ENCODE results near the gene RACK1.

RACK1 gene

DNA sequence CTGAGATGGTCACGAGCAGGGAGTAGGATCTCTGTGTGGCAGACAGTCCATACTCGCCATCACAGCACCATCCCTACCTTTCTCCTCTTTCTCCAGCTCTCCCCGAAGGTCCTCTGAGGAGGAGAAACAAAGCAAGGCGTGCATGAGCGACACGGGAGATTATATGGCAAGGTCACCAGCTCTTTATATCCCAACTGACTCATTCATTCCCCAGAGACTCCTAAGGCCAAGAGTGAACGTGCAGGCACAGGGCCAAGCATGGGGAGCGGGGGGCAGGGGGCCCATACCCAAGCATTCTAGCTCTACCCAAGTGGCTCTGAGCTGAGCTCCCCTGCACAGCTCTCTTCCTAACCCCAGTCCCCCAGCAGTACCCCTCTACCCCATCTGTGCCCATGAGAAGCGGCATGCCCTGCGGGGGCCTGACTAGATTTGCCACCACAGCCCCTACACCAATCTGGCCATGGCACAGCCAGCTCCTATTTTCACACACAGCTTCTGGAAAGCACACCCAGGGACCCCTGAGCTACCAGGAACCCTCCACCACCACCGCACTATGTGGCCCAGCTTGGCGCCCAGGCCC is 45.5 kb downstream of the RACK1 start:
- DNase-seq (ENCODE audit: low spot score) = no peak

DNA sequence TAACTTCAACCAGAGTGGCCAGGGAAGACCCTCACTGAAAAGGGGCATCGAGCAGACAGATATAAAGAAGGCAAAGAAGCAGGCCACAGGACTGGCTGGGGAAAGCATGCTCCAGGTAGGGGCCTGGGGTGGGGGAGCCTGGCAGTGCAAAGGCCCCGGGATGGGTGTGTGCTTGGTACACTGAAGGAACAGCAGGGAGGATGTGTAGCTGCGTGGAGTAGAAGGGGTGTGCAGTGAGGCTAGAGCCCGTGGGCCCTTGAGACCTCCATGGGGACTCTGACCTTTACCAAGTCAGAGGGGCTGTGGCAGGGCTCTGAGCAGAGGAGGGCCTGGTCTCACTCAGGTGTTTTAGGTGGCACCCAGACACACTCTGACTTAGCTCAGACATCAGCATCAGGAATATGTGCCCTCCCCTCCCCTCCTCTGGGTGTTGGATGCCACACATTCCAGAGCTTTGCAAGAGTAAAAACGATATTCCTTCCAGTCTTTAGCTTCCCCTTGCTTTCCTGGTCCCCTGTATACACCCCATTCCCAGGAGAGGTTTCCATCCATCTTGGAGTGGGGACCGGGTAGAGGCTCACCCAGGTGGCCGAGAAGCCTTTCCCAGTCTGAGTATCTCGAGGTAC is 46.3 kb downstream of the RACK1 start:
- DNase-seq (ENCODE audit: low spot score) = no peak

DNA sequence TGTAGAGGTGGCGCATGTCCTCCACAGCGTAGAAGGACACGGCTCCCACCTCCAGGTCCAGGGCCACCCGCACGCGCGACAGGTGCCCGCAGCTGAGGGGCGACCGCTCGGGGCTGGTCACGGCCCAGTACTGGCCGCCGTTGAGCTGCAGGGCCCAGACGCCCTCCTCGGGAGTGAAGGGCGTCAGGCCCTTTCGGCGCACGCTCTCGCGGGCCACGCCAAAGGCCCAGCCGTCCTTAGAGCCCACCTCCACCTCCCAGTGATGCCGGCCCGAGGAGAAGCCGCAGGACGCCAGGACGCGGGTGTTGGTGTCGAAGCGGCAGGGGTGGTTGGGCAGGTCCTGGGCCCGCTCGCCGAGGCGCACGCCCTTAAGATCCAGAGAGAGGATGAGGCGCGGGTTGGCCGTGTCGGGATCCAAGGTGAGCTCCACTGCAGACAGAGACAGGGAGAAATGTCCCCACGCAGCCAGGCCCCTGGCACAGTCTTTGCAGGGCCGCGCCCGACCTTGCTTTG is 48.4 kb downstream of the RACK1 start:
- DNase-seq (ENCODE audit: low spot score) = no peak

DNA sequence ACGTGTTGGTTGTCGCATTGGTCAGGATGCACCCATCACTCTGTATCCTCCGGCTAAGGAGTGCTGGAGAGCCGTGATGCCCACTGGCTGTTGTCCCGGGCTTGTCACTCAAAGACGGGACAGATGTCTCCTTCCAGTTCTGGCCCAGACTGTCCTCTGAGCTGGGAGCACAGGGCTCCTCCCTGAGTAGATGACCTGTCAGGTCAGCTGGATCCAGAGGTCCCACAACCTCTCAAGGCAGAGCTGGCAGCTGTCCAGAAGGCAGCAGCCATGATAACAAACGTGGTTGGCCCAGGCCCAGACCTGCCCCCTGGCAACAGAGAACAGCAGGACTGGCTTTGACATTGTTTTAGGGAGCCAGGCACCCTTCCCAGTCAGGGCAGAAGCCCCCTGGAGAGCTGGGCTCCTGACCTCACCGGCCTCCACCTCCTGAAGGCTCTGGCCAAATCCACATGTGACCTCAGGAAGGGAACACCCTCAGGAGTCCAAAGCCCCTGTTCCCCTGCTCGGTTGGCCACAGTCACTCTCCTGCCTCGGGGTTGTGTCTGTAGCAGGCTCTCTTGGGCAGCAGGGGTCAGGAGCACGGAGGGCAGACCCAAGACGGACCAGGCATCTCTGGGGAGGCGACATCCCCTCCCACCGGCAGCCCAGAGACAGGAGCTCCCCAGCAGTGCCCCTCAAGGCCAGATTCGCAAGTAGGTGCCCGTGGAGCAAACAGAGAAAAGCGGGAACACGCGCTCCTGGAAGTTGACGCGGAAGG is 49.0 kb downstream of the RACK1 start:
- DNase-seq (ENCODE audit: low spot score) = no peak

DNA sequence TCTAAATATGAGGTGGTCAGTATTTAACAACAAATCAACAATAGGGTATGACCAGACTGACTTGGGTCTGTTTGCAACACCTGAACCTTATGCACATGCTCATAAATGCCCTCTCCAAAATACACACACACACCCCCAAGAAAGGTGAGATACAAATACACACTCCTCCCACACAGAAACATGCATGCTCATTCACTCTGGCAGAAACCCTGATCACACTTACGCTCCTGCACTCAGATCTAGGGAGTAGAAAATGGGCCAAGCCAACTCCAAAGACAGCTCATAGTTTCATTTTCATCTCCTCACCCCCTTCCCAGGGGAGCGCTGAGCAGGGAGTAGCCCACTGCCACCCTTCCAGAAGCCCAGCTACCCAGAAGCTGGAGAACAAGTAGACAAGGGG is 50.0 kb downstream of the RACK1 start:
- no peak for DNase-seq (ENCODE audit: low spot score)

DNA sequence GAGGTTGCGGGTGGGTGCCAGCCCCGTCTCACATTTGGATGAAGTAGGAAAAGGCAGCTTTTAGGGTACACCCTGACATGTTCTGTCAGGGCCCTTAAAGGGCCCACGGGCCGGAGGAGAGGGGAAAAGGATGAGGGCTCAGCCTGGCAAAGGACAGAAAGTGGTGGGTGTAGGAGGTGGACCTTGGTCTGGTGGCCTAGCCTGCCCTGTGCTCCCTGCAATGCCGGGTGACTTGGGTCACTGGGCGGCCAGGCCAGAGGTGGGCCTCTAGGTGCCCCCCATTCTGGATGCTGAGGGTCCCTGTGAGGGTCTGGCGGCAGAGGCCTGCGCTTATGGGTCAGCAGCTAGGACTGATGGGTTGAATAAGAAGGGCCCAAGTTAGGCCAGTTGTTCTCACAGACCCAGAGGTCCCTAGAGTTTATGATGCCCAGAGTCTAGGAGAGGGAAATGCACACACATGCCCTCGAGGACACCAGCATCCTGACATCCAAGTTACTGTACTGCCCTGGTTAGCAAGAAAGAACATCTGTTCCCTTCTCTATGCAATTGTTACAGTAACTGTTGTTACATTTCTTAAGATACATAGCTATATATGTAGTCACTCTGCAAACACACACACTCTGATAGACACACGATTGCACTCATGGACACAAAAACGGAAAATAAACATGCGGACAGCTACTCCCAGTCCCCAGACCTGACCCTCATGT is 51.2 kb downstream of the RACK1 start:
- DNase-seq (ENCODE audit: low spot score) = no peak

DNA sequence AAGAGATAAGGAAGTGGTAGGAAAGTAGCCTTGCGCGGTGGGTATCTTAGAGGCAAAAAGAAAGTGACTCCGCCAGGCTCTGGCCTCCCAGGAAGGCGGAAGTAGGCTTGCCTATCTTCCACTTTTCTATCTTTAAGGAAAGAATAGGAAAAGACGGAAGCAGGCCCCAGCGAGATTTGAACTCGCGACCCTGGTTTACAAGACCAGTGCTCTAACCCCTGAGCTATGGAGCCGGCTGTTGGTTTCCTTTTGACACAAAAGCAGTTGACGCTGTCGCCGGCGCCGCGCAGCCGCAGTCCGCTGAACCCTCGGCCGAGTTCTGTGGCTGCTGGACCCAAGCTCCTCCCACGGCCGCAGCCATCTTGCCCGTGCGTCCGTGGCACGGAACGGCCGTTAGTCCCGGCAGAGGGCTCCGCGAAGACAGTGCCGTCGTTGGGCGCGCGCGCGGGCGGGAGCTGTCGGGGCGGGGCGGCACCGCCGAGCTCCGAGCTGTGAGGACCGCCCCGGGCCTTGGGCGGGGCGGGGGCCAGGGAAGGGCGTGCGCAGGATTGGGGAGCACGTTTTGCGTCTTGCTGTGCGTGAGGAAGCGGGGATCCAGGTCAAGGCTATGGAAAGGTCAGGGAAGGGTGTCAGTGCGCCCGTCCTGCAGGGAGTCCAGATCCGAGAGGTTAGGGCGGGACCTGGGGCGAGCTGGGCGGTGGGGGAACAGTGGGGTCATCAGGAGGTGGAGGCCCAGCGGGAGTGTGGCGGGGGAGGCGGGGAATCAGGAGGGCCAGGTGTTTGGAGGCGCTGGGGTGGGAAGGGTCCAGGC is 52.0 kb downstream of the RACK1 start:
- DNase-seq (ENCODE audit: low spot score) = peak; percentile 94

DNA sequence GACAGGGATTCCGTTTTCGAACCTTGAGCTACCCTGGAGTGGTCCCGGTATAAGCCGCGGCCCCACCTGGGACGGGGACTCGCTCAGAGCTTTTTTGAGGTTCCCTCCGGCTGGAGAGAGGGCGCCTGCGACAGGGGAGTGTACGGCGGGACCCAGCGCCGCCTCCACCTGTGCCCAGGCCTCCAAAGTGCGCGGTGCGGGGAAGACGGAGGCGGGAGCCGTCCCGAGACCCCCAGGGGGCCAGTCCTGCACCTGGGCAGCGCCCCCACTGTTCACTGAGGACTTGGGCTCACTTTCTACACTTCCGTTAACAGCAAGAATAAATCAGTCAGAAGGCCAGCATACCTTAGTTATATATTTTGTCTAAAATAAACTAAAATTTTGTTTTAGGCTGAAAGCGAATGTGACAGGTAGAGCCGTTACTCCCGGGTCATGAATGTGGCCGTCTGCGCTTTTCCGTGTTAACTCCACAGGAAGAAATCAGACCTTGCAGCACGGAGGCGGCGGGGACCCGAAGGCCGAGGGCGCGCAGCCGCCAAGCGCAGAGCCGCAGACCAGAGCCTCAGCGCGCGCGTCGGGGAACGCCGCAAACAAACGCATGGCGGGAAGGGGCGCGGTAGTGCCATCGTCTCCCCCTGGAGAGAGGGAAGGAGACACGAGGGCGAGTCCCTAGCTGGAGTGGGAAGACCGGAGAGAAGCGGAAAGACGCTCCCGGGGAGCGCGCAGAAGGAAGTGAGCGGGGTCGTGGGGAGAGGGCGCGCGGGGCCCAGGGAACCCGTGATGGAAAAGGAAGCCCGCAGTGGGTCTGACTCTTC is 52.8 kb downstream of the RACK1 start:
- no peak for DNase-seq (ENCODE audit: low spot score)

DNA sequence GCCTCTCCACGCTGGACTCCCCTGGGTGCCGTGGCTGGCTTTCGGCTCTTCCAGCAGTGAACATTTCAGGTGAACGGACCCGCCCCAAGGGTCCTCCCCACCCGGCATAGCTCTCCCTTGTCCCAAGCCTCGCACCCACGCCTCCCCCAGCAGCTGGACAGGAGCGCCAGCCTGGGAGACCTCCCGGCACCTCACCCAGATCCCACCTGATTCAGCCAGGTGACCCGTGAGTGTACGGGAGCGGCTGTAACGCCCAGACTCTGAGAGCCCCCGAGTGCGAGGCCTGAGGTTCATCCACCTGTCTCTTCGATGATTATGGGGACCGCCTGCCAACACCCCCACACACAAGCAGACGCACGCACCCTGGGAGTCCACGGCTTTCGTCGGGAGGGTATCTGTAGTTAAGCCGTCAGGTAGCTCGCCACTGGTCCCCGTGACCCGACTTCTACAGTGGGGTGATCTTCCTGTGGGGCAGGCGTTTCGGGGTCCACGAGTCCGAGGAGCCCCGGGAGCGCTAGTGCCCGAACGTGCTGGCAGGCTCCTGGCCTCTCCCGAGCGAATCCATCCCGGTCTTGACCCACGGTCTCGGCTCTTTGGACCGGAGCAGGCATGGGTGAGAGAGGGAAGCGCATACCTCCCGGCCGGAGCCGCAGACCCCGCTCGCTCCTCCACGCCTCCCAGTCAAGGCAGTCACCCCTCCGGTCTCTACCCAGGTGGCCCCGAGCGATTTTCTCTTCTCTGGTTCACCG is 53.6 kb downstream of the RACK1 start:
- DNase-seq (ENCODE audit: low spot score) = no peak

DNA sequence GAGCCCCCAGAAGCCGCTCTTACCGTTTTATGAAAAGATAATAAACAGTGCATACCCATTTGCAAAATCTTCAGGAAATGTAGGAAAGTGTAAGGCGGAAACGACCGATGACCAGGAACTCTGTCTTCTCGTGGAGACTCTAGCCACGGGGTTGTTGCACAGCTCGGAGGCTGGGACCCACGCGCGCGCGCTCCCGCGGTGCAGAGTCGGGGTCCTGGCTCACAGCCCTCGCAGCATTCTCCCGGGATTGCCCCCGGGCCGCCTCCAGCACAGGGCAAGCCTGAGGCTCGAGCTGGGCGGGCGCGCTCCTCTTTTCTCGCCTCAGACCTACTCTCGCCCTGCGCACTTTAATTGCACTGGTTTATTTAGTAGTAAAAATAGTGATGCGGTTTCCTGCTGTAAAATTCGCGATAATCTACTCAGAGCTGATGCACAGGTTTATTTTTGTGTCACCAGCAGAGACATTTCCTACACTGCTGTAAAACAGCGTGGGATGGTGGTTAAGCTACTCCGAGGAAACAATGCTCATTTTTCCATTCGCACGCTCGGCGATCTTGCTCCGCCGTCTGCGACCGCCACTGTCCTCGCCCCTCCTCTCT is 54.2 kb downstream of the RACK1 start:
- DNase-seq (ENCODE audit: low spot score) = no peak

DNA sequence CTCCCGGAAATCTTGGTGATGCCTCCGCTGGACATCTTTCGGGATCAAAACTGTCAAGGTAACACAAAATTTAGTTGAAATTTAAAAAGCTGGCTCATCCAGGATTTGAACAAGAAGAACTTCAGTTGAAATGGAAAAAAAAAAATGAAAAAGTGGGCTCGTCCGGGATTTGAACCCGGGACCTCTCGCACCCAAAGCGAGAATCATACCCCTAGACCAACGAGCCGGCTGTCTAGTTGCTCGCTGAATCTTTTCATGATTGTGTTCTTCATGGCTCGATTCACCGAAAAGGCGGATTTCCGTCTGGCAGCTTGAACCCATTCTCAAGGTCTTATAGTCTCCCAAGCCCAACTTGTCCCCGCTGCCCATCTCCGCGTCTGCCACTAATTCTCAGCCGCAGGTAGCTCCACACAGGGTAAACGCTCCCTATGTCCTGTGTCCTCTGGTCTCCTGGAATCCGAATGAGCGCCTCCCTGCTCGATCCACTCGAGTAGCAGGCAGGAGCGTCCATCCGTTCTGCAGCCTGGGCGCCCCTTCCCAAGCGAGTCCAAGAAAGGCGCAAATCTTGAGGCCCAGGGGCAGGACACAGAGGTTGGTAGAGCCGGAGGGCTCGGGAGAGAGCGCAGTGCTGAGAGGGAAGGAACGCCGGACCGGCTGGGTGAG is 54.9 kb downstream of the RACK1 start:
- peak; percentile 87 for DNase-seq (ENCODE audit: low spot score)

DNA sequence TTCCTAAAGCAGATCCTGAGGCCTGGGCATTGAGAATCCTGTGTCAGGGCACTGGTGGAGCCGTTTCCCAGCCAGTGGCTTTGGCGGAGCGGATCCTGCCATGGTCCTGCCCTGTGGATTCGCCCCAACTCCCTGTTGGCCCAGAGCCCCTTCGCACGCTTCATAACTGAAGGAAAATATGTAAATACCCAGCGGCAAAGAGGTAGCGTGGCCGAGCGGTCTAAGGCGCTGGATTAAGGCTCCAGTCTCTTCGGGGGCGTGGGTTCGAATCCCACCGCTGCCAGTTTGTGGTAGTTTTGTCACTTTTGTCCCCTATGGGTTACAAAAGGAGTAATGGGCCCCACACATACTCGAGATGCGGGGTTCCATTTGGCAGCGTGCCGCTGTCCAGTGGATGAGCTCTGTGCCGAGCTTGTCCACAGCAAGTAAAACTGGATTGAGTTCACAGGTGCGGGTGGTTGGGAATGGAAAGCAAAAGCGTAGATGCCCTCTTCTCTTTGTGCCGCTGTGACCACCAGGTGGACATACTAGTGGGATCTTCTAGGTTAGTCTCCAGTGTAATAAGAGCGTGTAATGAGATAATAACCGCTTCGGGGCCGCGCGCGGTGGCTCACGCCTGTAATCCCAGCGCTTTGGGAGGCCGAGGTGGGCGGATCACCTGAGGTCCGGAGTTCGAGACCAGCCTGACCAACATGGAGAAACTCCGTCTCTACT is 56.0 kb downstream of the RACK1 start:
- DNase-seq (ENCODE audit: low spot score) = peak; percentile 89

DNA sequence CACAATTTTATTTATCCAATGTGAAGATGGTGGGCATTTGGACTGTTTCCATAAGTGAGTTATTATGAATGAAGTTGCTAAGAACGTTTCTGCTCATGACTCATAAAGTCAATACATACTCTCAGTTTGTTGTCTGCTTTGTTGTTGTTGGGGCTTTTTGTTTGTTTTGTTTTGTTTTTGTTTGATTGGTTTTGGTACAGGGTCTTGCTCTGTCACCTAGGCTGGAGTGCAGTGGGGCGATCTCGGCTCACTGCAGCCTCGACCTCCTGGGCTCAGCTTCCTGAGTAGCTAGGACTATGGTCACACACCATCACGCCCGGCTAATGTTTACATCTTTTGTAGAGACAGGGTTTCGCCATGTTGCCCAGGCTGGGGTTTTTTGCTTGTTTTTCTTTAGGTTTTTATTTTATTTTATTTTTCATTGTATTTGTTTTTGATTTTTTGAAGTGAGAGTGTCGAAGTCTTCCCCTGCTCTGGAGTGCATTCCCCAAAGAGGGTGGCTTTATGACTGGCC is 56.7 kb downstream of the RACK1 start:
- DNase-seq (ENCODE audit: low spot score) = no peak

Small RNA genes within 50 kb of the gene (small RNA-seq; reads per million reads assigned to genes)
- gene MIR4638 = 0 reads per million in 2 experiments
- 0 reads per million in 2 experiments for gene SNORD95
- 0 reads per million in 2 experiments for gene SNORD96A

Measured in SK-N-DZ (cell line).